Testis (tissue), 2 donors: ENCODE data around the gene ADAMTS14.

Experiments used
- POLR2A ChIP-seq: fragments of 450-650 bp; IDR thresholded peaks from one replicate; pipeline ENCODE4 v1.6.1; 2017; ENCODE audit warnings: antibody characterized with exemption, mild to moderate bottlenecking, moderate library complexity
- TF ChIP-seq, protein P1 (sequence below), 3 experiments: fragments of 450-650 bp in 2 of 3; fragments of 200-600 bp in 1 of 3; sonication (generic) in 1 of 3; IDR thresholded peaks; one replicate each; pipeline ENCODE4 v1.5.1; 2016 to 2019; ENCODE audit warnings: antibody characterized with exemption in 3 of 3, mild to moderate bottlenecking in 2 of 3, moderate library complexity in 1 of 3

DNA sequence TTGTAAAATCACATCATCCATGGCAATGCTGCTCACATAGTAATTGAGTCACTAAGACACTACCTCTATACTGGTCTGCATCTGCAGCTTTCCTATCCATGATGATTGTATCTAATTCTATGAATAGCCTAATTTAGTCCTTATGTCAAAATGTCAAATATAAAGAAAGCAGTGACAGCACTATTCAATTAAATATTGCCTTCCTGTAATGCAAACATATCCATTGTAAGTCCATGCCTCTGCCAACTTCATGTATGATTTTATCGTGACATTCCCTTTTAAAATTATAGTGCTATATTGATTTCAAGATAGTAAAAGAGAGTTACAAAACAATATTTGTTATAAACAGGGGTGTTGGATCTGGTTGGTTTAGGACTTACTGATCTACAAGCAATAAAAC, 138.7 kb downstream of the ADAMTS14 start:
- TF ChIP-seq, protein P1, sequence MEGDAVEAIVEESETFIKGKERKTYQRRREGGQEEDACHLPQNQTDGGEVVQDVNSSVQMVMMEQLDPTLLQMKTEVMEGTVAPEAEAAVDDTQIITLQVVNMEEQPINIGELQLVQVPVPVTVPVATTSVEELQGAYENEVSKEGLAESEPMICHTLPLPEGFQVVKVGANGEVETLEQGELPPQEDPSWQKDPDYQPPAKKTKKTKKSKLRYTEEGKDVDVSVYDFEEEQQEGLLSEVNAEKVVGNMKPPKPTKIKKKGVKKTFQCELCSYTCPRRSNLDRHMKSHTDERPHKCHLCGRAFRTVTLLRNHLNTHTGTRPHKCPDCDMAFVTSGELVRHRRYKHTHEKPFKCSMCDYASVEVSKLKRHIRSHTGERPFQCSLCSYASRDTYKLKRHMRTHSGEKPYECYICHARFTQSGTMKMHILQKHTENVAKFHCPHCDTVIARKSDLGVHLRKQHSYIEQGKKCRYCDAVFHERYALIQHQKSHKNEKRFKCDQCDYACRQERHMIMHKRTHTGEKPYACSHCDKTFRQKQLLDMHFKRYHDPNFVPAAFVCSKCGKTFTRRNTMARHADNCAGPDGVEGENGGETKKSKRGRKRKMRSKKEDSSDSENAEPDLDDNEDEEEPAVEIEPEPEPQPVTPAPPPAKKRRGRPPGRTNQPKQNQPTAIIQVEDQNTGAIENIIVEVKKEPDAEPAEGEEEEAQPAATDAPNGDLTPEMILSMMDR (IDR thresholded peaks at IDR 0.05), result no peak
- no peak for TF ChIP-seq POLR2A
